GM12878 (cell line): ENCODE data around the gene ASXL2. TPM values are rescaled to one million over a fixed set of nuclear protein-coding genes. Genes with fewer than 3 reads are reported as not detected.

ENCODE experiments used
- ESRRA ChIP-seq: IDR thresholded peaks from 2 replicates; pipeline ENCODE4 v1.6.1; 2012; ENCODE audit warnings: mild to moderate bottlenecking, low read length, improper control_type of control experiment
- polyA plus RNA-seq, 11 experiments: library from polyadenylated mRNA; depleted of rRNA in 4 of 11; unstranded in 6 of 11; stranded (reverse) in 5 of 11; fragments of >200 nt; fragmentation: Nextera tagmentation in 4 of 11; fragmentation: Illumina TruSeq in 1 of 11; extraction: Ambion mirVana in 4 of 11; extraction: Trizol in 1 of 11; gene quantifications; 1 replicate in 1 of 11; 2 replicates in 10 of 11; pipeline versions ENCODE4 v1.2.1 to v1.2.3, GENCODE V29; 2011 to 2016; ENCODE audit warnings: inconsistent platforms in 2 of 11, missing spikeins in 2 of 11, low read depth in 1 of 11
- total RNA-seq, 4 experiments: library from RNA; depleted of rRNA in 3 of 4; stranded (reverse); fragments of >200 nt in 3 of 4; fragmentation: Illumina TruSeq in 1 of 4; extraction: Trizol in 1 of 4; gene quantifications; 2 replicates each; pipeline versions ENCODE4 v1.2.1 to v1.2.3, GENCODE V29; 2013 to 2021
- TF ChIP-seq, protein P1 (sequence below): fragments of 450-650 bp; IDR thresholded peaks from 2 replicates; pipeline ENCODE4 v1.6.1; 2017; ENCODE audit warnings: mild to moderate bottlenecking, moderate library complexity
- TF ChIP-seq, protein P2 (sequence below): fragments of 450-650 bp; IDR thresholded peaks from 2 replicates; pipeline ENCODE4 v1.6.1; 2017; ENCODE audit warnings: mild to moderate bottlenecking, moderate library complexity
- TF ChIP-seq, protein P3 (sequence below): fragments of 450-650 bp; formaldehyde crosslinking; IDR thresholded peaks from 2 replicates; pipeline ENCODE4 v1.5.0; 2022; ENCODE audit warnings: mild to moderate bottlenecking, missing genetic modification characterization

The ASXL2 gene
- total and polyA plus RNA-seq, 10 of the 15 experiments (the other 5 are each of a cell fraction or from before 2014, with no cell fraction given) = 1.3 to 17.7 (median 5.5) TPM

DNA sequence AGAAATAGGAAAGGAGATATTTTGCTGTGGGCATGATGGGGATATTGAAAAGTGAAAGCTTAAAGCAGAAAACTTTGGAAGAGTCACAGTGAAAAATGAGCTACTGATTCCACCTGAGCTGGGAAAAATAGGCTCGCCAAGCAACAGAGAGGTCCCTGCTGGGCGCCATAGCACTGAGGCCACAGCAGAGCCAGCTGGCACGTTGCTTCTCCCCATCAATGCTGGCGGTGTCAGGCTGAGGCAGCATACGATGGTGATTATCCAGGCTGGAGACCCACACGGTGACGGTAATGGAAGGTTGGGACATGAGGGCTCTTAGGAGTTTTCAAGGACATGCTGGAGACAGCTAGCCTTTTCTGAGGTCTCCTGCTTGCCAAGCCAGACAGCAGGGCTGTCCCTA, 179.1 kb downstream of the ASXL2 start (continued):
- TF ChIP-seq, protein P1, sequence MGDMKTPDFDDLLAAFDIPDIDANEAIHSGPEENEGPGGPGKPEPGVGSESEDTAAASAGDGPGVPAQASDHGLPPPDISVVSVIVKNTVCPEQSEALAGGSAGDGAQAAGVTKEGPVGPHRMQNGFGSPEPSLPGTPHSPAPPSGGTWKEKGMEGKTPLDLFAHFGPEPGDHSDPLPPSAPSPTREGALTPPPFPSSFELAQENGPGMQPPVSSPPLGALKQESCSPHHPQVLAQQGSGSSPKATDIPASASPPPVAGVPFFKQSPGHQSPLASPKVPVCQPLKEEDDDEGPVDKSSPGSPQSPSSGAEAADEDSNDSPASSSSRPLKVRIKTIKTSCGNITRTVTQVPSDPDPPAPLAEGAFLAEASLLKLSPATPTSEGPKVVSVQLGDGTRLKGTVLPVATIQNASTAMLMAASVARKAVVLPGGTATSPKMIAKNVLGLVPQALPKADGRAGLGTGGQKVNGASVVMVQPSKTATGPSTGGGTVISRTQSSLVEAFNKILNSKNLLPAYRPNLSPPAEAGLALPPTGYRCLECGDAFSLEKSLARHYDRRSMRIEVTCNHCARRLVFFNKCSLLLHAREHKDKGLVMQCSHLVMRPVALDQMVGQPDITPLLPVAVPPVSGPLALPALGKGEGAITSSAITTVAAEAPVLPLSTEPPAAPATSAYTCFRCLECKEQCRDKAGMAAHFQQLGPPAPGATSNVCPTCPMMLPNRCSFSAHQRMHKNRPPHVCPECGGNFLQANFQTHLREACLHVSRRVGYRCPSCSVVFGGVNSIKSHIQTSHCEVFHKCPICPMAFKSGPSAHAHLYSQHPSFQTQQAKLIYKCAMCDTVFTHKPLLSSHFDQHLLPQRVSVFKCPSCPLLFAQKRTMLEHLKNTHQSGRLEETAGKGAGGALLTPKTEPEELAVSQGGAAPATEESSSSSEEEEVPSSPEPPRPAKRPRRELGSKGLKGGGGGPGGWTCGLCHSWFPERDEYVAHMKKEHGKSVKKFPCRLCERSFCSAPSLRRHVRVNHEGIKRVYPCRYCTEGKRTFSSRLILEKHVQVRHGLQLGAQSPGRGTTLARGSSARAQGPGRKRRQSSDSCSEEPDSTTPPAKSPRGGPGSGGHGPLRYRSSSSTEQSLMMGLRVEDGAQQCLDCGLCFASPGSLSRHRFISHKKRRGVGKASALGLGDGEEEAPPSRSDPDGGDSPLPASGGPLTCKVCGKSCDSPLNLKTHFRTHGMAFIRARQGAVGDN = no peak
- no peak for TF ChIP-seq ESRRA
- TF ChIP-seq, protein P2, sequence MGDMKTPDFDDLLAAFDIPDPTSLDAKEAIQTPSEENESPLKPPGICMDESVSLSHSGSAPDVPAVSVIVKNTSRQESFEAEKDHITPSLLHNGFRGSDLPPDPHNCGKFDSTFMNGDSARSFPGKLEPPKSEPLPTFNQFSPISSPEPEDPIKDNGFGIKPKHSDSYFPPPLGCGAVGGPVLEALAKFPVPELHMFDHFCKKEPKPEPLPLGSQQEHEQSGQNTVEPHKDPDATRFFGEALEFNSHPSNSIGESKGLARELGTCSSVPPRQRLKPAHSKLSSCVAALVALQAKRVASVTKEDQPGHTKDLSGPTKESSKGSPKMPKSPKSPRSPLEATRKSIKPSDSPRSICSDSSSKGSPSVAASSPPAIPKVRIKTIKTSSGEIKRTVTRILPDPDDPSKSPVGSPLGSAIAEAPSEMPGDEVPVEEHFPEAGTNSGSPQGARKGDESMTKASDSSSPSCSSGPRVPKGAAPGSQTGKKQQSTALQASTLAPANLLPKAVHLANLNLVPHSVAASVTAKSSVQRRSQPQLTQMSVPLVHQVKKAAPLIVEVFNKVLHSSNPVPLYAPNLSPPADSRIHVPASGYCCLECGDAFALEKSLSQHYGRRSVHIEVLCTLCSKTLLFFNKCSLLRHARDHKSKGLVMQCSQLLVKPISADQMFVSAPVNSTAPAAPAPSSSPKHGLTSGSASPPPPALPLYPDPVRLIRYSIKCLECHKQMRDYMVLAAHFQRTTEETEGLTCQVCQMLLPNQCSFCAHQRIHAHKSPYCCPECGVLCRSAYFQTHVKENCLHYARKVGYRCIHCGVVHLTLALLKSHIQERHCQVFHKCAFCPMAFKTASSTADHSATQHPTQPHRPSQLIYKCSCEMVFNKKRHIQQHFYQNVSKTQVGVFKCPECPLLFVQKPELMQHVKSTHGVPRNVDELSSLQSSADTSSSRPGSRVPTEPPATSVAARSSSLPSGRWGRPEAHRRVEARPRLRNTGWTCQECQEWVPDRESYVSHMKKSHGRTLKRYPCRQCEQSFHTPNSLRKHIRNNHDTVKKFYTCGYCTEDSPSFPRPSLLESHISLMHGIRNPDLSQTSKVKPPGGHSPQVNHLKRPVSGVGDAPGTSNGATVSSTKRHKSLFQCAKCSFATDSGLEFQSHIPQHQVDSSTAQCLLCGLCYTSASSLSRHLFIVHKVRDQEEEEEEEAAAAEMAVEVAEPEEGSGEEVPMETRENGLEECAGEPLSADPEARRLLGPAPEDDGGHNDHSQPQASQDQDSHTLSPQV = no peak
- TF ChIP-seq, protein P3, sequence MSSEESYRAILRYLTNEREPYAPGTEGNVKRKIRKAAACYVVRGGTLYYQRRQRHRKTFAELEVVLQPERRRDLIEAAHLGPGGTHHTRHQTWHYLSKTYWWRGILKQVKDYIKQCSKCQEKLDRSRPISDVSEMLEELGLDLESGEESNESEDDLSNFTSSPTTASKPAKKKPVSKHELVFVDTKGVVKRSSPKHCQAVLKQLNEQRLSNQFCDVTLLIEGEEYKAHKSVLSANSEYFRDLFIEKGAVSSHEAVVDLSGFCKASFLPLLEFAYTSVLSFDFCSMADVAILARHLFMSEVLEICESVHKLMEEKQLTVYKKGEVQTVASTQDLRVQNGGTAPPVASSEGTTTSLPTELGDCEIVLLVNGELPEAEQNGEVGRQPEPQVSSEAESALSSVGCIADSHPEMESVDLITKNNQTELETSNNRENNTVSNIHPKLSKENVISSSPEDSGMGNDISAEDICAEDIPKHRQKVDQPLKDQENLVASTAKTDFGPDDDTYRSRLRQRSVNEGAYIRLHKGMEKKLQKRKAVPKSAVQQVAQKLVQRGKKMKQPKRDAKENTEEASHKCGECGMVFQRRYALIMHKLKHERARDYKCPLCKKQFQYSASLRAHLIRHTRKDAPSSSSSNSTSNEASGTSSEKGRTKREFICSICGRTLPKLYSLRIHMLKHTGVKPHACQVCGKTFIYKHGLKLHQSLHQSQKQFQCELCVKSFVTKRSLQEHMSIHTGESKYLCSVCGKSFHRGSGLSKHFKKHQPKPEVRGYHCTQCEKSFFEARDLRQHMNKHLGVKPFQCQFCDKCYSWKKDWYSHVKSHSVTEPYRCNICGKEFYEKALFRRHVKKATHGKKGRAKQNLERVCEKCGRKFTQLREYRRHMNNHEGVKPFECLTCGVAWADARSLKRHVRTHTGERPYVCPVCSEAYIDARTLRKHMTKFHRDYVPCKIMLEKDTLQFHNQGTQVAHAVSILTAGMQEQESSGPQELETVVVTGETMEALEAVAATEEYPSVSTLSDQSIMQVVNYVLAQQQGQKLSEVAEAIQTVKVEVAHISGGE (CRISPR knock-in tag) = no peak
